ACHN (cell line): Measurements from ENCODE around the gene GMPR.
"Not testable (repeated sequence)": the region's sequence is repeated elsewhere in the genome, so short reads cannot be mapped to it uniquely, and the experiment has no call there.

Experiments used
- DNase-seq: peaks from one replicate; pipeline ENCODE4 v3.0.0-alpha.2; 2015
- in situ Hi-C: cut with HindIII; loops from 2 replicates; pipeline ENCODE4 v1.10.0; 2017; ENCODE audit warnings: low sequenced_read_pairs, low pct_ligation_motif_present, low pct_unique_long_range_greater_than_20kb

GMPR gene

GRCh38 chr6:16241321-16241689 is 2.9 kb downstream of the GMPR start:
- no peak for DNase-seq
- in situ Hi-C loops, result no loop called here

GRCh38 chr6:16243055-16243454 is 4.7 kb downstream of the GMPR start:
- no peak for DNase-seq
- in situ Hi-C loops, result no loop called here

GRCh38 chr6:16243664-16244063 is 5.3 kb downstream of the GMPR start:
- in situ Hi-C loops, result no loop called here

GRCh38 chr6:16244446-16244845 is 6.1 kb downstream of the GMPR start:
- in situ Hi-C loops, result no loop called here
- DNase-seq, result no peak

More at GRCh38 chr6:16243664-16244063, 5.3 kb downstream of the GMPR start:
- DNase-seq, result no peak

- in situ Hi-C loops, result no loop called here
- no peak for DNase-seq
Observed at GRCh38 chr6:16244869-16245451, 6.6 kb downstream of the GMPR start.

GRCh38 chr6:16248271-16248853 is 10.0 kb downstream of the GMPR start:
- DNase-seq, result no peak
- in situ Hi-C loops, result no loop called here

GRCh38 chr6:16249971-16250370 is 11.6 kb downstream of the GMPR start:
- in situ Hi-C loops, result no loop called here
- DNase-seq, result no peak

GRCh38 chr6:16251706-16252105 is 13.3 kb downstream of the GMPR start:
- DNase-seq, result no peak
- in situ Hi-C loops, result no loop called here

GRCh38 chr6:16252686-16253299 is 14.4 kb downstream of the GMPR start:
- DNase-seq, result no peak
- in situ Hi-C loops, result no loop called here

GRCh38 chr6:16253399-16254144 is 15.2 kb downstream of the GMPR start:
- in situ Hi-C loops, result no loop called here
- no peak for DNase-seq

GRCh38 chr6:16254535-16254934 is 16.1 kb downstream of the GMPR start:
- DNase-seq, result no peak
- in situ Hi-C loops, result no loop called here

GRCh38 chr6:16256781-16257180 is 18.4 kb downstream of the GMPR start:
- DNase-seq, result no peak
- in situ Hi-C loops, result no loop called here

GRCh38 chr6:16257999-16258708 is 19.8 kb downstream of the GMPR start:
- in situ Hi-C loops, result no loop called here
- DNase-seq, result no peak

GRCh38 chr6:16258709-16259075 is 20.3 kb downstream of the GMPR start:
- no peak for DNase-seq
- in situ Hi-C loops, result no loop called here

GRCh38 chr6:16259604-16260003 is 21.2 kb downstream of the GMPR start:
- DNase-seq, in situ Hi-C loops: not testable (repeated sequence)

- DNase-seq, result not testable (repeated sequence)
Observed at GRCh38 chr6:16260602-16261001, 22.2 kb downstream of the GMPR start.

GRCh38 chr6:16262773-16263172 is 24.4 kb downstream of the GMPR start:
- DNase-seq, in situ Hi-C loops: not testable (repeated sequence)

More at GRCh38 chr6:16260602-16261001, 22.2 kb downstream of the GMPR start:
- in situ Hi-C loops, result not testable (repeated sequence)

GRCh38 chr6:16263464-16264099 is 25.2 kb downstream of the GMPR start:
- in situ Hi-C loops, DNase-seq: not testable (repeated sequence)
